LNCaP clone FGC (cell line): ENCODE data around the gene OTUD1.

Experiments used
- DNase-seq: peaks from one replicate; pipeline ENCODE4 v3.0.0-alpha.2; 2011; ENCODE audit warnings: low read depth
- H3K4me3 ChIP-seq: 2 replicates; pipeline ENCODE4 v1.5.1; 2011; ENCODE audit warnings: mild to moderate bottlenecking, low read depth, low read length, control low read depth
- TF ChIP-seq, protein P1 (sequence below): IDR thresholded peaks from 2 replicates; pipeline ENCODE4 v1.5.1; 2012; ENCODE audit warnings: mild to moderate bottlenecking; ENCODE audit not compliant: control insufficient read depth, insufficient read depth; ENCODE audit errors: extremely low read depth

OTUD1 gene

GRCh38 chr10:23421397-23421796 is 17.5 kb upstream of the OTUD1 start:
- no peak for DNase-seq
- TF ChIP-seq, protein P1, sequence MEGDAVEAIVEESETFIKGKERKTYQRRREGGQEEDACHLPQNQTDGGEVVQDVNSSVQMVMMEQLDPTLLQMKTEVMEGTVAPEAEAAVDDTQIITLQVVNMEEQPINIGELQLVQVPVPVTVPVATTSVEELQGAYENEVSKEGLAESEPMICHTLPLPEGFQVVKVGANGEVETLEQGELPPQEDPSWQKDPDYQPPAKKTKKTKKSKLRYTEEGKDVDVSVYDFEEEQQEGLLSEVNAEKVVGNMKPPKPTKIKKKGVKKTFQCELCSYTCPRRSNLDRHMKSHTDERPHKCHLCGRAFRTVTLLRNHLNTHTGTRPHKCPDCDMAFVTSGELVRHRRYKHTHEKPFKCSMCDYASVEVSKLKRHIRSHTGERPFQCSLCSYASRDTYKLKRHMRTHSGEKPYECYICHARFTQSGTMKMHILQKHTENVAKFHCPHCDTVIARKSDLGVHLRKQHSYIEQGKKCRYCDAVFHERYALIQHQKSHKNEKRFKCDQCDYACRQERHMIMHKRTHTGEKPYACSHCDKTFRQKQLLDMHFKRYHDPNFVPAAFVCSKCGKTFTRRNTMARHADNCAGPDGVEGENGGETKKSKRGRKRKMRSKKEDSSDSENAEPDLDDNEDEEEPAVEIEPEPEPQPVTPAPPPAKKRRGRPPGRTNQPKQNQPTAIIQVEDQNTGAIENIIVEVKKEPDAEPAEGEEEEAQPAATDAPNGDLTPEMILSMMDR, result no peak
- H3K4me3 ChIP-seq, result no peak overlapping the region

DNA sequence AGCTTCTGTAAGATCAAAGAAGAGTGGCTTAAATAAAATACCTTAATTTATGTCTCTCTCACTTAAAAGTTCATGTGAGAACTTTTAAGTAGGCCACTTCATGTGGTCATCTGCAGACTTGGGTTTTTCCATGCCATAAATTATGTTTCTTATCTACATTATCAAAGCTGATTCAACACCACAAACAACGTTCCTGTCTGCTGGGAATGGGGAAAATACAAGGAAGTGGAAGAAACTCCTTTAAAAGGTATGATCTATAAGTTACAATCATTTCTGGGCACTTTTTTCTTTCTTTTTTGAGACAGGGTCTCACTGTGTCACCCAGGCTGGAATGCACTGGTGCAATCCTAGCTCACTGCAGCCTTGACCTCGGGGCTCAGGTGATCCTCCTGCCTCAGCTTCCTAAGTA is 16.9 kb upstream of the OTUD1 start:
- TF ChIP-seq, protein P1, result no peak
- no peak overlapping the region for H3K4me3 ChIP-seq
- DNase-seq, result no peak

DNA sequence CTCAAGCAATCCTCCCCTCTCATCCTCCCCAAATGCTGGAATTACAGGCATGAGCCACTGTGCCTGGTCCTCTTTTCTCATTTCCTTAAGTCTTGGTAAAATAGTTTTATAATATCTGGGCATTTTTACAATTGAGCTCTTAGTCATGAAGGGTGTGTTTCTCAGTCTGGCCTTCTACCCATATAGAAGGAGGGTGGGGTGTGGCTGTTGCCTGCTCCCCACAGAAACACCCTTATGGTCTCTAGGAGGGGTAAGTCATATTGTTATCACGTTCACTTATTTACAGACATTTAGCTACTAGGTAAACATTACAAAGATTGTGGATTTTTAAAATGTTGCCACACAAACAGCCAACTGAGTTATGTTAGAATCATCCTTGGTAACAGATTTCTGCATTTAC is 6.7 kb upstream of the OTUD1 start:
- DNase-seq, result no peak

GRCh38 chr10:23432639-23433038 is 6.2 kb upstream of the OTUD1 start:
- no peak overlapping the region for H3K4me3 ChIP-seq
- no peak for DNase-seq
- TF ChIP-seq, protein P1, result no peak

More for the DNA sequence above, 6.7 kb upstream of the OTUD1 start:
- H3K4me3 ChIP-seq, result no peak overlapping the region
- TF ChIP-seq, protein P1, result no peak

DNA sequence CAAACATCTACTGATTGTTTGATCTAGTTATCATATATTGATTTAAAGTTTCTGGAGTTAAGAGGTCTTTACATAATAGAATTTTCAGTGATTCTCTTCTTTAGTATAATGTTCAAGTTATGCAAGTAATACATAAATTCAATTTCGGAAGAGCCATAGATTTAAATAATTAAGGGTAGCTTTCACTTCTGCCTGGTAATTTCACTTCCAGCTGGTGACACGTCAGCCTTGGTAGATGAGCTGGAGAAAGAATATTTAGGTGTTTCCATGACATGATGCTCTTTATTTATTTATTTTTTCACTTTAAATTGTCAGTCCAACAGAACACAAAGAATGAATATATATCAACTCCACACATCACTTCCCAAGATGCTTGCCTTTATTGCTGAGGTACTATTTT is 5.2 kb upstream of the OTUD1 start:
- DNase-seq, result no peak
- H3K4me3 ChIP-seq, result no peak overlapping the region
- TF ChIP-seq, protein P1, result no peak

DNA sequence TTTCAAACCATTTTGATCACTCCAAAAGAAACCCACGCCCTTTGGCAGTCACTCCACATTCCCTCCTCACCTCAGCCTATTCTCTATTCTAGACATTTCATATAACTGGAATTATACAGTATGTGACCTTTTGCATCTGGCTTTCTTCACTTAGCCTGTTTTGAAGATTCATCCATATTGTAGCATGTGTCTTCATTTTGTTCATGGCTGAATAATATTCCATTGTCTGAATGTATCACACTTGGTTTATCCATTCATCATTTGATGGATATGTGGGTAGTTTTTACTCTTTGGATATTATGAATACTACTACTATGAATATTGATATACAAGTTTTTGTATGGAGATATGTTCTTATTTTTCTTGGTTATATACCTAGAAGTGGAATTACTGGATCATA is 3.5 kb upstream of the OTUD1 start:
- TF ChIP-seq, protein P1, result no peak
- DNase-seq, result no peak
- no peak overlapping the region for H3K4me3 ChIP-seq

DNA sequence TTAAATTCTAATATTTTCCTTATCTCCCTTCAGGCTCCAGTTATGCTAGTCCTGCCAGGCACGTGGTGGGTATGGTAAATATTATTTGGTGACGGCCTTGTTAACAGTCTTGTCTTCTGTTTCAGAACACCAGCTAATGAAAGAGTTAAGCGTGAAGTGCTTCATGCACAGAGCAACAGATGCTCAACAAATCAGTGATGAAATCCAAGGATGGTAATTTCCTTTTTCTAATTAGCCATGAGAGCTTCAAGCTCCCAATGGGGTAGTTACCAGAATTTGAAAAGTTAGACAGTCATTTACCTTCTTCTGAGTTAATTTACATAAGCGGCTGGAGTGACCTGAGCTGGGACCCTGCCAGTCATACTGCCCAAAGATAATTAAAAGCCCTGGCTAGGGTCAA is 1.9 kb upstream of the OTUD1 start:
- H3K4me3 ChIP-seq, result no peak overlapping the region
- no peak for DNase-seq
- TF ChIP-seq, protein P1, result no peak
